ENCODE measurements around the gene ERVH48-1. TPM values are rescaled to one million over a fixed set of nuclear protein-coding genes. Genes with fewer than 3 reads are reported as not detected.

Gene ERVH48-1
- polyA plus RNA-seq, 2 of the 4 experiments (the other 2 are of a cell fraction): not detected

DNA sequence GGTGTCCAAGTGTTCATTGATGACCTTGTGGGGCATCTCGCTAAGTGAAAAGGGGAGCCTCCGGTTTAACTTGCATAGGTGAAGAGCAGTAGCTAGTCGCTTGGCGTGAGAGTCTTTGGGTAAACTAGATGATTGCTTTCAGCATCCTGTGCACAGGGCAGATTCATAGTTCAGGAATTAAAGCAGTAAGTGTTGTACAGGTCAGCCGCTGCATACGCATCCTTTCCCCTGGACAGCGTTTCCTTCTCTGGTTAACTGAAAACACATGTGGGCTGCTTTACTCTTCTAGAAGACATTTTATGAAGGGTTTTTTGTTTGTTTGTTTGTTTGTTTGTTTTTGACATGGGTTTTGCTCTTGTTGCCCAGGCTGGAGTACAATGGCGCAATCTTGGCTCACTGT lies 20.2 kb downstream of the ERVH48-1 start (continued):
- TF ChIP-seq TFCP2L1 (CRISPR knock-in tag; IDR thresholded peaks at IDR 0.05) (no peak), CBX8 (IDR thresholded peaks at IDR 0.05) (no peak)

DNA sequence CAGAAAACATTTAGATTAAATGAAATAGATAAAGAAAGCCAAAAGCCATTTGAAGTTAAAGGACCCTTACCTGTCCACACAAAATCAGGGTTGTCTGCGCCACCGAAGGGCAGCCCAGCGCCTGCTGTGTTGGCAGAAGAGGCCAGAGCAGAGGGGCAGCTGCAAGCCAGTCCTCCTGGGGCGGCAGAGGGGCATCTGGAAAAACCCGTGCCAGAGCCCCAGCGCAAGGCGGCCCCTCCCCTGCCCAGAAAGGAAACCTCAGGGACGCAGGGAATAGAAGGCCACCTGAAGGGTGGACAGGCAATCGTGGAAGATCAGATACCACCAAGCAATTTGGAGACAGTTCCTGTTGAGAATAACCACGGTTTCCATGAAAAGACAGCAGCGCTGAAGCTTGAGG lies 21.6 kb downstream of the ERVH48-1 start:
- Histone ChIP-seq H3K4me1 (no peaks in the 10 kb centered on the region), H3K4me3 (no peak overlapping the region), H3K4me2 (no peak overlapping the region), H3K9me3 (no peaks in the 10 kb centered on the region), H3K27ac (no peak overlapping the region)
- FAIRE-seq: no peak
- ATAC-seq: no peak
- no peak for DNase-seq (ENCODE audit: low read depth in 1 of 2, low spot score in 1 of 2)
- ChIA-PET CTCF (no interaction called here), POLR2A (no interaction called here)
- WGBS (ENCODE audit: missing lambda C conversion rate): 94% methylated on average over 10 of the region's 11 CpGs
- TF ChIP-seq JUN (IDR thresholded peaks at IDR 0.05) (no peak), GATA3 (IDR thresholded peaks at IDR 0.05; ENCODE audit: borderline replicate concordance) (no peak), MYC (IDR thresholded peaks at IDR 0.05; ENCODE audit: borderline replicate concordance, low read length) (no peak), KDM5A (IDR thresholded peaks at IDR 0.05) (no peak), ZNF302 (CRISPR knock-in tag; IDR thresholded peaks at IDR 0.05) (no peak), TFCP2L1 (CRISPR knock-in tag; IDR thresholded peaks at IDR 0.05) (no peak), KDM1A (IDR thresholded peaks at IDR 0.05; ENCODE audit: low read depth) (no peak), EHMT2 (IDR thresholded peaks at IDR 0.05; ENCODE audit: low read depth) (no peak), CHD4 (IDR thresholded peaks at IDR 0.05; ENCODE audit: borderline replicate concordance) (no peak), CEBPB (IDR thresholded peaks at IDR 0.05) (no peak), NFE2L2 (conservative IDR thresholded peaks at IDR 0.05; ENCODE audit: low read length) (no peak), NR3C1 (IDR thresholded peaks at IDR 0.05) (no peak), TP53 (CRISPR knock-in tag; IDR thresholded peaks at IDR 0.05) (no peak), CBX2 (IDR thresholded peaks at IDR 0.05; ENCODE audit: borderline replicate concordance, low read depth) (no peak), MAZ (IDR thresholded peaks at IDR 0.05; ENCODE audit: borderline replicate concordance, low read depth, low read length) (no peak), HOXB13 (CRISPR knock-in tag; IDR thresholded peaks at IDR 0.05; ENCODE audit: low read depth) (no peak)
- TF ChIP-seq, protein P1, sequence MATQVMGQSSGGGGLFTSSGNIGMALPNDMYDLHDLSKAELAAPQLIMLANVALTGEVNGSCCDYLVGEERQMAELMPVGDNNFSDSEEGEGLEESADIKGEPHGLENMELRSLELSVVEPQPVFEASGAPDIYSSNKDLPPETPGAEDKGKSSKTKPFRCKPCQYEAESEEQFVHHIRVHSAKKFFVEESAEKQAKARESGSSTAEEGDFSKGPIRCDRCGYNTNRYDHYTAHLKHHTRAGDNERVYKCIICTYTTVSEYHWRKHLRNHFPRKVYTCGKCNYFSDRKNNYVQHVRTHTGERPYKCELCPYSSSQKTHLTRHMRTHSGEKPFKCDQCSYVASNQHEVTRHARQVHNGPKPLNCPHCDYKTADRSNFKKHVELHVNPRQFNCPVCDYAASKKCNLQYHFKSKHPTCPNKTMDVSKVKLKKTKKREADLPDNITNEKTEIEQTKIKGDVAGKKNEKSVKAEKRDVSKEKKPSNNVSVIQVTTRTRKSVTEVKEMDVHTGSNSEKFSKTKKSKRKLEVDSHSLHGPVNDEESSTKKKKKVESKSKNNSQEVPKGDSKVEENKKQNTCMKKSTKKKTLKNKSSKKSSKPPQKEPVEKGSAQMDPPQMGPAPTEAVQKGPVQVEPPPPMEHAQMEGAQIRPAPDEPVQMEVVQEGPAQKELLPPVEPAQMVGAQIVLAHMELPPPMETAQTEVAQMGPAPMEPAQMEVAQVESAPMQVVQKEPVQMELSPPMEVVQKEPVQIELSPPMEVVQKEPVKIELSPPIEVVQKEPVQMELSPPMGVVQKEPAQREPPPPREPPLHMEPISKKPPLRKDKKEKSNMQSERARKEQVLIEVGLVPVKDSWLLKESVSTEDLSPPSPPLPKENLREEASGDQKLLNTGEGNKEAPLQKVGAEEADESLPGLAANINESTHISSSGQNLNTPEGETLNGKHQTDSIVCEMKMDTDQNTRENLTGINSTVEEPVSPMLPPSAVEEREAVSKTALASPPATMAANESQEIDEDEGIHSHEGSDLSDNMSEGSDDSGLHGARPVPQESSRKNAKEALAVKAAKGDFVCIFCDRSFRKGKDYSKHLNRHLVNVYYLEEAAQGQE (IDR thresholded peaks at IDR 0.05): no peak
- TF ChIP-seq, protein P2, sequence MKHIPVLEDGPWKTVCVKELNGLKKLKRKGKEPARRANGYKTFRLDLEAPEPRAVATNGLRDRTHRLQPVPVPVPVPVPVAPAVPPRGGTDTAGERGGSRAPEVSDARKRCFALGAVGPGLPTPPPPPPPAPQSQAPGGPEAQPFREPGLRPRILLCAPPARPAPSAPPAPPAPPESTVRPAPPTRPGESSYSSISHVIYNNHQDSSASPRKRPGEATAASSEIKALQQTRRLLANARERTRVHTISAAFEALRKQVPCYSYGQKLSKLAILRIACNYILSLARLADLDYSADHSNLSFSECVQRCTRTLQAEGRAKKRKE (CRISPR knock-in tag; IDR thresholded peaks at IDR 0.05; ENCODE audit: low read depth): no peak

DNA sequence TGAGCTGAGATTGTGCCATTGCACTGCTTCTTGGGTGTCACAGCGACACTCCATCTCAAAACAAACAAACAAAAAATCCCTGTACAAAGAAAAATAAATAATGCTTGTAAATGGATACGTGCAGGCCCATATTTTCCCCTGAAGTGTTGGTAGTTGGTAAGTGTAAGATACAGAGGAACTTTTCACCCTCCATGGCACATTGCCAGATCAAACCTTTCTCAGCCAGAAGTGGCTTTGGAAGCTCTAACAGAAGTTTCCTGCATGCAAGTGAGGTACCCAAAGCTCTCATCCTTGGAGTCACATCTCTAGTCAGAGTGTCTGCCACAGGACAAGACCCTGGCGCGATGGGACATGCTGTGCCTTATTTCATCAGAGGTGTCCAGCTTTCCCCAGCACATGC lies 25.0 kb downstream of the ERVH48-1 start:
- Histone ChIP-seq H3K4me3 (no peak overlapping the region), H3K27ac (no peak overlapping the region), H3K4me2 (no peak overlapping the region), H3K9me3 (no peaks in the 10 kb centered on the region), H3K4me1 (no peaks in the 10 kb centered on the region)
- ATAC-seq: no peak
- TF ChIP-seq, protein P3, sequence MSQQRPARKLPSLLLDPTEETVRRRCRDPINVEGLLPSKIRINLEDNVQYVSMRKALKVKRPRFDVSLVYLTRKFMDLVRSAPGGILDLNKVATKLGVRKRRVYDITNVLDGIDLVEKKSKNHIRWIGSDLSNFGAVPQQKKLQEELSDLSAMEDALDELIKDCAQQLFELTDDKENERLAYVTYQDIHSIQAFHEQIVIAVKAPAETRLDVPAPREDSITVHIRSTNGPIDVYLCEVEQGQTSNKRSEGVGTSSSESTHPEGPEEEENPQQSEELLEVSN (IDR thresholded peaks at IDR 0.05; ENCODE audit: borderline replicate concordance, low read depth): no peak
- TF ChIP-seq HOXB5 (CRISPR knock-in tag; IDR thresholded peaks at IDR 0.05) (no peak), TFCP2L1 (CRISPR knock-in tag; IDR thresholded peaks at IDR 0.05) (no peak), MAFK (IDR thresholded peaks at IDR 0.05; ENCODE audit: partially characterized antibody) (no peak), EHMT2 (IDR thresholded peaks at IDR 0.05; ENCODE audit: low read depth) (no peak)
- FAIRE-seq: no peak
- DNase-seq (ENCODE audit: low read depth in 1 of 2, low spot score in 1 of 2): no peak
- CTCF ChIA-PET: interaction anchor here (0.6 kb wide), 1 partner anchor 757 kb away, joined by 3 read pairs; no protein-coding TSS in a partner anchor
- POLR2A ChIA-PET: no interaction called here
- 90% methylated on average over 4 of the region's 4 CpGs for WGBS (ENCODE audit: missing lambda C conversion rate)
